ENCODE data around the gene CNGB1. TPM values are rescaled to one million over a fixed set of nuclear protein-coding genes. Genes with fewer than 3 reads are reported as not detected.

CNGB1 gene
- polyA plus RNA-seq, 1 of the 3 experiments (the other 2 are of a cell fraction) = 0.05 TPM

DNA sequence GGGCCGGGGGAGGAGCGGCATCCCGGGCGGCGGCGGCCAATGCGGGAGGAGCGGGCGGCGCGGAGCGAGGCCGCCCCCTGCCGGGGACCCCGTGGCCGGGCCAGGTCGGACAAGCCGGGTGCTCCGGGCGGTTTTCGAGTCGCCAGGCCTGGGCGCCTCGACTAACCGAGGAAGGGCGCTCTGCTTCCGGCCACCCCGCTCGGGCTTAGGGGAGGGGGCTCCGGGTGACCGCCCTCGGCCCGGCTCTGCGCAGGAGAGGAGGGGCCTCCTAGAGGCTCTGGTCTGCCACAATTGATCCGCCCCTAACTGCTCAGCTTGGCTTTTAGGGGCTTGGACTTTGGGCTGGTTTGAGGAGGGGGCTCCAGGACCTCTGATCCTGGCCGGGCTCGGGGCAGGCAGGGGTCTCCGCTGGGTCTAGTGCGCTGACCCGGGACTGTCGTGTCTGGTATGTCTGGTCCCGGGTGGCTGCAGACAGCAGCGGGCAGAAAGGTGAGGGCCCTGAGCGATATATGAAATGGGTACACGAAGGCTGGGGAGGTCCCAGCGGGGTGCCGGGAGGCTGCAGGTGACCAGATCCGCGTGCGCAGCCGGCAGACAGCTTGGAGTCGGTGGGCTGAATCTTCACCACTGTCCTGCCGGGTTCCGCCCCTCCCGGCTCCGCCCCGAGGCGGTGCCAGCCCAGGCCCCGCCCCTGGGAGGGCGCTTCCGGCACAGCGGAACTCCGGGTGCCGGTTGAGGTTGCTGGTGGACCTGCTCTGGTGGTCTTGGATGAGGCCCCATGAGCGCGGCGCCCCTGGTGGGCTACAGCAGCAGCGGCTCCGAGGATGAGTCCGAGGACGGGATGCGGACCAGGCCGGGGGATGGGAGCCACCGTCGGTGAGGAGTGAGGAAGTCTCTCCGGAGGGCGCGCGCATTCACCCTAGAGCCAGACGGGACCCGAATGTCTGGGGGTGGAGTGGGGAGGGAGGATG is 30.1 kb upstream of the CNGB1 start, which contains the start of gene USB1:
Gene USB1, plus strand, starts transcription at position 702 of the 971 bp plus-strand sequence. Its CDS starts 77 bp downstream, at position 779.
- WGBS (ENCODE audit: low lambda C conversion rate) = 0% methylated on average over 14 of the region's 81 CpGs
- Histone ChIP-seq H3K9ac (peak within 1 kb of the TSS; percentile 89), H3K9me3 (no peaks in the 10 kb centered on the region), H3K27ac (ENCODE audit: low read depth in 2 of 2, low read length in 1 of 2) (peak within 1 kb of the TSS; percentile 76 to 88), H3K4me3 (ENCODE audit: low read depth in 2 of 2, low read length in 1 of 2) (peak within 1 kb of the TSS; percentile 88 to 94), H3K79me2 (ENCODE audit: insufficient read depth) (peaks cover 25% of the 10 kb centered on the region), H2AFZ (ENCODE audit: low read depth) (peak within 1 kb of the TSS; percentile 97), H3K36me3 (replicated peaks in 1 of 2; ENCODE audit: control insufficient read depth in 1 of 2, insufficient read depth in 2 of 2, low read length in 1 of 2) (peaks cover 14 to 21% of the 10 kb centered on the region in 2 experiments), H4K20me1 (ENCODE audit: insufficient read depth) (0 out of 2 replicates have a peak, but pooled peaks cover 6% of the 10 kb centered on the region), H3K4me1 (ENCODE audit: control insufficient read depth in 1 of 2, insufficient read depth in 2 of 2, low read depth in 1 of 2, low read length in 1 of 2) (peaks cover 0 to 18% of the 10 kb centered on the region in 2 experiments; a peak in 2 of 4 replicates), H3K27me3 (ENCODE audit: insufficient read depth) (no peaks in the 10 kb centered on the region), H3F3A (replicated peaks; ENCODE audit: insufficient read depth) (peaks cover 4% of the 10 kb centered on the region), H3K9me2 (no peaks in the 10 kb centered on the region), H3K4me2 (peak within 1 kb of the TSS; percentile 100)
- DNase-seq = peak; percentile 98
- CTCF ChIA-PET = interaction anchor here (0.6 to 6.2 kb wide), 47 partner anchors 7 to 487 kb away, joined by 3 to 71 read pairs (median 4); a partner anchor contains a TSS
- POLR2A ChIA-PET = interaction anchor here (0.8 kb wide), 1 partner anchor 149 kb away, joined by 4 read pairs; no protein-coding TSS in a partner anchor
- TF ChIP-seq POLR2AphosphoS5 (IDR thresholded peaks at IDR 0.05; ENCODE audit: low read depth, low read length) (peak; percentile 94), RXRA (IDR thresholded peaks at IDR 0.05; ENCODE audit: borderline replicate concordance, low read depth) (no peak), EZH2phosphoT487 (IDR thresholded peaks at IDR 0.05; ENCODE audit: borderline replicate concordance, low read depth) (no peak), FOSL2 (IDR thresholded peaks at IDR 0.05; ENCODE audit: borderline replicate concordance, low read depth) (no peak), ZBTB33 (IDR thresholded peaks at IDR 0.05; ENCODE audit: borderline replicate concordance, low read depth) (no peak), MXI1 (IDR thresholded peaks at IDR 0.05; ENCODE audit: low read depth, low read length) (0 out of 2 replicates have a peak, but pooled peaks have one; percentile 12), FOXM1 (IDR thresholded peaks at IDR 0.05; ENCODE audit: low read depth) (no peak), JUND (IDR thresholded peaks at IDR 0.05) (no peak), TAF1 (IDR thresholded peaks at IDR 0.05; ENCODE audit: borderline replicate concordance, low read depth, low read length) (peak; percentile 69; the same call in 1 of the 2 replicates), TCF12 (IDR thresholded peaks at IDR 0.05) (no peak), SIN3A (IDR thresholded peaks at IDR 0.05; ENCODE audit: borderline replicate concordance, low read depth, low read length) (peak; percentile 60), CHD2 (IDR thresholded peaks at IDR 0.05; ENCODE audit: low read length, partially characterized antibody) (peak; percentile 12), RCOR1 (IDR thresholded peaks at IDR 0.05; ENCODE audit: low read length) (no peak), GATA2 (CRISPR knock-in tag; IDR thresholded peaks at IDR 0.05) (no peak), RAD21 (IDR thresholded peaks at IDR 0.05; ENCODE audit: low read length) (peak; percentile 66), ELF1 (IDR thresholded peaks at IDR 0.05) (peak; percentile 30; the same call in 1 of the 2 replicates), MEF2A (IDR thresholded peaks at IDR 0.05; ENCODE audit: borderline replicate concordance, low read depth) (no peak), YY1 (IDR thresholded peaks at IDR 0.05; ENCODE audit: low read depth) (no peak), NRF1 (IDR thresholded peaks at IDR 0.05; ENCODE audit: low read depth, low read length) (peak; percentile 57), PBX3 (IDR thresholded peaks at IDR 0.05) (no peak), REST (IDR thresholded peaks at IDR 0.05; ENCODE audit: low read depth, low read length) (no peak)
- TF ChIP-seq, protein P1, sequence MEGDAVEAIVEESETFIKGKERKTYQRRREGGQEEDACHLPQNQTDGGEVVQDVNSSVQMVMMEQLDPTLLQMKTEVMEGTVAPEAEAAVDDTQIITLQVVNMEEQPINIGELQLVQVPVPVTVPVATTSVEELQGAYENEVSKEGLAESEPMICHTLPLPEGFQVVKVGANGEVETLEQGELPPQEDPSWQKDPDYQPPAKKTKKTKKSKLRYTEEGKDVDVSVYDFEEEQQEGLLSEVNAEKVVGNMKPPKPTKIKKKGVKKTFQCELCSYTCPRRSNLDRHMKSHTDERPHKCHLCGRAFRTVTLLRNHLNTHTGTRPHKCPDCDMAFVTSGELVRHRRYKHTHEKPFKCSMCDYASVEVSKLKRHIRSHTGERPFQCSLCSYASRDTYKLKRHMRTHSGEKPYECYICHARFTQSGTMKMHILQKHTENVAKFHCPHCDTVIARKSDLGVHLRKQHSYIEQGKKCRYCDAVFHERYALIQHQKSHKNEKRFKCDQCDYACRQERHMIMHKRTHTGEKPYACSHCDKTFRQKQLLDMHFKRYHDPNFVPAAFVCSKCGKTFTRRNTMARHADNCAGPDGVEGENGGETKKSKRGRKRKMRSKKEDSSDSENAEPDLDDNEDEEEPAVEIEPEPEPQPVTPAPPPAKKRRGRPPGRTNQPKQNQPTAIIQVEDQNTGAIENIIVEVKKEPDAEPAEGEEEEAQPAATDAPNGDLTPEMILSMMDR (IDR thresholded peaks at IDR 0.05) = peak; percentile 57
- TF ChIP-seq, protein P2, sequence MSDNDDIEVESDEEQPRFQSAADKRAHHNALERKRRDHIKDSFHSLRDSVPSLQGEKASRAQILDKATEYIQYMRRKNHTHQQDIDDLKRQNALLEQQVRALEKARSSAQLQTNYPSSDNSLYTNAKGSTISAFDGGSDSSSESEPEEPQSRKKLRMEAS (IDR thresholded peaks at IDR 0.05; ENCODE audit: low read depth) = no peak; the same call in 1 of the 2 replicates

Data from SK-N-SH (cell line).